GM13977 (cell line): ENCODE data around the gene IMPDH1.

Experiments
- DNase-seq: peaks from one replicate; pipeline ENCODE4 v3.0.0; 2012; ENCODE audit warnings: low spot score
- in situ Hi-C: fragments of 300-500 bp; cut with MboI; formaldehyde crosslinking; loops from one replicate; pipeline ENCODE4 v1.12.0; 2022; ENCODE audit warnings: low sequenced_read_pairs, low pct_unique_long_range_greater_than_20kb, mixed read lengths, inconsistent platforms; ENCODE audit not compliant: unreplicated experiment
- TF ChIP-seq, protein P1 (sequence below): IDR thresholded peaks from 2 replicates; pipeline ENCODE4 v1.5.1; 2012; ENCODE audit warnings: mild to moderate bottlenecking, control low read depth; ENCODE audit not compliant: insufficient read depth; ENCODE audit errors: extremely low read depth, missing control alignments

Gene IMPDH1

DNA sequence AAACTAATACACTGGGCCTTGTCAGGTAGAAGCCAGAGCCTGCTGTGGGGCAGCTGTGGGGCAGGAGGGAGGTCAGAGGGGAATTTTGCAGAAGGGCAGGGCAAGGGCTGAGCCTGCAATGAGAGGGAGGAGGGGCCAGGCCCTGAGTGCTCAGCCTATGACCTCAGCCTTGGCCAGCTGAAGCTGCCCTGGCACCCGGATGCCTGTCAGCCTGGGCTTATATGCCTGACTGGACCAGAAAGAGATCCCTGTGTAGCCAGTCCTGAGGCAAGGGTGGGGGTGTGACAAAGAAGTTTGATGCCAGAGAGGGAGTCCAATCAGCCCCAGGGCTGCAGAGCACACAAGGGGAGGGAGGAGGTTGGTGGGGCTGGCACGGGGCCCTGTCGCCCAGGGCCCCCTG is 26.0 kb downstream of the IMPDH1 start:
- TF ChIP-seq, protein P1, sequence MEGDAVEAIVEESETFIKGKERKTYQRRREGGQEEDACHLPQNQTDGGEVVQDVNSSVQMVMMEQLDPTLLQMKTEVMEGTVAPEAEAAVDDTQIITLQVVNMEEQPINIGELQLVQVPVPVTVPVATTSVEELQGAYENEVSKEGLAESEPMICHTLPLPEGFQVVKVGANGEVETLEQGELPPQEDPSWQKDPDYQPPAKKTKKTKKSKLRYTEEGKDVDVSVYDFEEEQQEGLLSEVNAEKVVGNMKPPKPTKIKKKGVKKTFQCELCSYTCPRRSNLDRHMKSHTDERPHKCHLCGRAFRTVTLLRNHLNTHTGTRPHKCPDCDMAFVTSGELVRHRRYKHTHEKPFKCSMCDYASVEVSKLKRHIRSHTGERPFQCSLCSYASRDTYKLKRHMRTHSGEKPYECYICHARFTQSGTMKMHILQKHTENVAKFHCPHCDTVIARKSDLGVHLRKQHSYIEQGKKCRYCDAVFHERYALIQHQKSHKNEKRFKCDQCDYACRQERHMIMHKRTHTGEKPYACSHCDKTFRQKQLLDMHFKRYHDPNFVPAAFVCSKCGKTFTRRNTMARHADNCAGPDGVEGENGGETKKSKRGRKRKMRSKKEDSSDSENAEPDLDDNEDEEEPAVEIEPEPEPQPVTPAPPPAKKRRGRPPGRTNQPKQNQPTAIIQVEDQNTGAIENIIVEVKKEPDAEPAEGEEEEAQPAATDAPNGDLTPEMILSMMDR: no peak
- DNase-seq: no peak
- in situ Hi-C loops: no loop called here

DNA sequence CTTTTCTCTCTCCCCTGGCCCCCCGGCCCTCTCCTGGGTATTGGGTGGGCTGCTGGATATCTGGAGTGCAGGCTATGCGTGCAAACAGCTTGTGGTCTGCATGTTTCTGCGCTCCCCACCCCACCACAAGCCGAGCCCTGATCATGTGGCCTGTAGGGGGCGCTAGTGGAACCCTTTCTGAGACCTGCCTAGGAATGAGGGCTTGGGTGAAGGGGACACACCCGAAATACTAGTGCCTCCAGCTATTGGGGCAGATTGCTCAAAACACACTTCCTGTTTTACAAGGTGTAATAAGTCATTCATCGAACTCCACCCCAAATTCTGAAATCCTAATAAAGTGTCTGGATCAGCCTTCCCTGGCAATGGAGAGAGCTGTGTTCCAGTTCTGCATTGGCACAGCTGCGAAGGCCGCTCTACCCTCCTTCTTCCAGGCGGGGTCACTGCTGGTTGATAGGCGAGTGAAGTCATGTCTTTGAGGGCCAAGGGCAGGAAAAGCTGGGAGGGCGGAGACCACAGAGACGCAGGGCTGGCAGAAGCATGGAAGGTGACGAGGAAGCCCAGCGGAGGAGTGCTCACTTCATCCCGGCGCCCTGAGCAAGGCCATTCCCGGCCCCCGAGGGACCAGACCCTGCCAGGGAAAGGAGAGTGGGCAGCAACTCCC is 28.5 kb downstream of the IMPDH1 start:
- TF ChIP-seq, protein P1: peak; percentile 67
- DNase-seq: no peak
- in situ Hi-C loops: no loop called here

DNA sequence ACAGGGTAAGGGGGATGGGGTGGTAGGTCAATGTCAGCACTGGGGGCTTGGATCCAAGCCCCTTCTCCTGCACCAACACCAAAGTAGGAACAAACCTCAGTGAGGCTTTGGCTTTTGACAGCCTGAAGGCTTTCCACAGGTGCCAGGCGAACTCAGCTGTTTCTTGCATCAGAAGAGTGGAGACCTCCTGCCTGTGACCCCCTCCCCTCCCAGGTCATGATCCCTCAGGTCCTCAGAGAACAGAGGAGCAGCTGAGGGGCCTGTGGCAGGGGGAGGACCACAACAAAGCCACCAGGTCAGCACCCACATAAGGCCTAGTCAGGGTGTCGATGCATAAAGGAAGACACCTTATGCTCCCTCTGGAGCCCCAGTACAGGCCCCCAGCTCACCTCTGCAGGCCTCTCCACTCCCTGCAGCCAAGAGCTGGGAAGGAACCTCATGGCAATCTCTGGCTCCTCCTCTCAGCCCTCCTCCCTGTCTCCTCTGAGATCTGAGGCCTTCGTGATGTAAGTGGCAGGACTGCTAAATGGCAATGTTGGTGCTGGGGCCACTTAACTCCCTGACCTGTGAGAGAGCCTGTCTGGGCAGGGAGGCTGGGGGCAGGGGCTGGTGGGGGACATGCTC is 29.2 kb downstream of the IMPDH1 start:
- TF ChIP-seq, protein P1: no peak
- DNase-seq: no peak
- in situ Hi-C loops: no loop called here

DNA sequence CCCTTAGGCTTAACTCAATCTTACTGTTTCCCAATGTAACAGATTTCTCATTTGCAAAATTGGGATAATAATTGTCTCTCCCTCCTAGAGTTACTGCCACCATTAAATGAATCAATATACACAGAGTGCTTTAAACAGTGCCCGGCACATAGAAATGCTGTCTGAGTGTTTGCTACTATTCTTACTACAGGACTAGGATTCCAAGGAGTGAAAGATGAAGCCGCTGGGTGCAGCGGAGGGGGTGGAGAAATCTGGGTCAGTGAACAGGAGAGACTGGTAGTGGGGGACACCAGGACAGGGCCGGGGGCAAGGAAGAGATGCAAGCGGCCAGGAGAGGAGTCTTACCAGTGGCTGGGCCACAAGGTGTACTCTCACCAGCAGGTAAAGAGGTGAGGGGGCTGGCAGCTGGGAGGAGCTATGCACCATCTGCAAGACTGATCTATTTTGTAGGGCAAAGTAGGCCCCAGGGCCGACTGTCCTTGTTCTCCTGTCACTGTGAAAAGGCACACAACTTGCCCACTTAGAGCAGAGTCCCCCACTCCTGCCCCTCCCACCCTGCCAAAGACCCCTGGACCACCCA is 29.8 kb downstream of the IMPDH1 start:
- TF ChIP-seq, protein P1: no peak
- DNase-seq: no peak
- in situ Hi-C loops: no loop called here

DNA sequence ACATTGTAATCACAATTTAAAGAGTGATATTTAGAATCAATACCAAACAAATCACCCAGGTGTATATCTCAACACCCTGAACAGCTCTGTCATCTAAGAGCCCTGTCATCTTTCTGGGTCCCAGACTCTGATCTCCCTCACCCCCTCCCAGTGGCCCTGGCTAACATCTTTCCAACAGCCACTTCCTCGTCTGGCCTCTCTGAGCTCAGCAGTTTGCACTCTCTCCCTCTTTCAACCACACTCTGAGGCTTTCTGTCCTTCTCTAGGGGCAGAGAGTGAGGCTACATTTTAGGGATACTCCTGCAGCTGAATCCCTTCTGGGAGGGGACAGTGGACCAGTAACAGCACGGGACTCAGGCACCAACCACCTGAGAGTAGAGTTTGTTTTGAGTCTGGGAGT is 31.1 kb downstream of the IMPDH1 start:
- in situ Hi-C loops: no loop called here
- TF ChIP-seq, protein P1: no peak
- DNase-seq: no peak

DNA sequence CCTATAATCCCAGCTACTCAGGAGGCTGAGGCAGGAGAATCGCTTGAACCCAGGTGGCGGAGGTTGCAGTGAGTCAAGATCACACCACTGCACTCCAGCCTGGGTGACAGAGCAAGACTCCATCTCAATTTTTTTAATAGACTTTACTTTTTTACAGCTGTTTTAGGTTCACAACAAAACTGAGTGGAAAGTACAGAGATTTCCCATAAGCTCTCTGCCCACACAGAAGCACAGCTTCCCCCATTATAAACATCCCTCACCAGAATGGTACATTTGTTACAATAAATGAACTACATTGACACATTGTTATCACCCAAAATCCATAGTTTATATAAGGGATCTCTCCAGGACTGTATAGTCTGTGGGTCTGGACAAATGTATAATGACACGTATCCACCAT is 33.7 kb downstream of the IMPDH1 start:
- TF ChIP-seq, protein P1: no peak
- no peak for DNase-seq
- in situ Hi-C loops: no loop called here
